Stimulated activated effector memory CD8-positive, alpha-beta T cell treated with anti-CD3 and anti-CD28 coated beads, Interleukin-12 subunit alpha, Interleukin-12 subunit beta, amount 100 ng/mL, for 72 hours (primary cell): ENCODE measurements around the gene ATXN7L3.

Experiments used
- ATAC-seq: fragments of 150-1000 bp; cut with Tn5 transposase; 2 replicates; pipeline ENCODE4 v1.10.0; 2021
- DNase-seq, 2 donors: peaks; one replicate each; pipeline ENCODE4 v3.0.0; 2021 to 2022; ENCODE audit warnings: low spot score in 2 of 2
- H3K27ac Mint-ChIP-seq: one replicate; pipeline ENCODE4 v1.8.0; 2022; ENCODE audit warnings: mild to moderate bottlenecking, mixed read lengths
- H3K36me3 Mint-ChIP-seq: one replicate; pipeline ENCODE4 v1.8.0; 2022; ENCODE audit warnings: mild to moderate bottlenecking, mixed read lengths
- H3K4me1 Mint-ChIP-seq: one replicate; pipeline ENCODE4 v1.8.0; 2022; ENCODE audit warnings: mixed read lengths
- H3K4me3 Mint-ChIP-seq: one replicate; pipeline ENCODE4 v1.8.0; 2022; ENCODE audit warnings: mild to moderate bottlenecking, mixed read lengths
- H3K9me3 Mint-ChIP-seq: one replicate; pipeline ENCODE4 v1.8.0; 2022; ENCODE audit warnings: mixed read lengths

The ATXN7L3 gene

DNA sequence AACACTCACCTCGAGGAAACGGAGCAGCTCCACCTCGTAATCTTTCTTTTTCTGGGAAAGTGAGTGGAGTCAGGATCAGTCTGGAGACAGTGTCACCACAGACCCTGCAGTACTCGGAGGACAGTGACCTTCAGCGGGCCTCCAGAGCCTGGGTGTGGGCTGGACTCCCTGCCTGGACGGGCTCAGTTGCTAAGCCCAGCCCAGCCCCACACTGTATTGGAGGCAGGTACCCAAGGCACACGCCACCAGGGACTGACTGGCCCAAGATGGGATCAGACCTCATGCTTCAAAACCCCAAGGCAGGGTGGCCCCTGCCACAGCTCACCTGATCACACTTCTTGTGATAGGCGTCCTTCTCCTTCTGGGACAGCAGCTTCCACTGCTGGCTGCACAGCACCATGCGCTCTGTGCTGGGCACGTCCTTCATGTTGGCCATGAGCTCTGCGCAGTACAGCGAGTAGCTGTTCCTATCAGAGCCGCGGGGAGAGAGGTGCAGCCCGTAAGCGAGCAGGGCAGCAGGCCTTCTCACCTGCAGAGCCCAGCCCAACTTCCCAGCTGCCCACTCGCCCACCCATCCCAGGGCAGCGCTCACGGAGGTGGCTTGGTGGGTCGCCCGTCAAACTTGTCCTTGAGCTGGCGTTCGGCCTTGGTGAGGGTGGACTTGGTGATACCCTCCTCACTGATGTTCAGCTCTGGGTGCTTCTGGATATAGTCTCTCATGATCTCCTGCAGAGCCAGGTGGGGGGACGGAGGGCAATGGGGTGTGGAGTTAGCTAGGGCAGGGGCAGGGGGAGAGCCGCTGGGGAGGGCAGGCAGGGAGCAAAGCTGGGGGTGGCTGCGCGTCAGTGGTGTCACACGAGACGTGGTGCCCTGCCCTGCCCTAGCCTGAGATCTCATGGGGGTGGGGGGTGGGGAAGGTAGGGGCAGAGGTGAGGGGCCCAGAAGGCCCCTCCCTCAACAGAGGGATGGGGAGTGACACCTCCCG, 11.9 kb upstream of the ATXN7L3 start:
- Mint-ChIP-seq H3K9me3 (no peaks in the 10 kb centered on the region), H3K36me3 (peaks cover 94% of the 10 kb centered on the region), H3K27ac (peak overlapping the region; percentile 43), H3K4me3 (peak overlapping the region; percentile 81), H3K4me1 (peaks cover 73% of the 10 kb centered on the region)
- DNase-seq: no peak
- no peak for ATAC-seq

DNA sequence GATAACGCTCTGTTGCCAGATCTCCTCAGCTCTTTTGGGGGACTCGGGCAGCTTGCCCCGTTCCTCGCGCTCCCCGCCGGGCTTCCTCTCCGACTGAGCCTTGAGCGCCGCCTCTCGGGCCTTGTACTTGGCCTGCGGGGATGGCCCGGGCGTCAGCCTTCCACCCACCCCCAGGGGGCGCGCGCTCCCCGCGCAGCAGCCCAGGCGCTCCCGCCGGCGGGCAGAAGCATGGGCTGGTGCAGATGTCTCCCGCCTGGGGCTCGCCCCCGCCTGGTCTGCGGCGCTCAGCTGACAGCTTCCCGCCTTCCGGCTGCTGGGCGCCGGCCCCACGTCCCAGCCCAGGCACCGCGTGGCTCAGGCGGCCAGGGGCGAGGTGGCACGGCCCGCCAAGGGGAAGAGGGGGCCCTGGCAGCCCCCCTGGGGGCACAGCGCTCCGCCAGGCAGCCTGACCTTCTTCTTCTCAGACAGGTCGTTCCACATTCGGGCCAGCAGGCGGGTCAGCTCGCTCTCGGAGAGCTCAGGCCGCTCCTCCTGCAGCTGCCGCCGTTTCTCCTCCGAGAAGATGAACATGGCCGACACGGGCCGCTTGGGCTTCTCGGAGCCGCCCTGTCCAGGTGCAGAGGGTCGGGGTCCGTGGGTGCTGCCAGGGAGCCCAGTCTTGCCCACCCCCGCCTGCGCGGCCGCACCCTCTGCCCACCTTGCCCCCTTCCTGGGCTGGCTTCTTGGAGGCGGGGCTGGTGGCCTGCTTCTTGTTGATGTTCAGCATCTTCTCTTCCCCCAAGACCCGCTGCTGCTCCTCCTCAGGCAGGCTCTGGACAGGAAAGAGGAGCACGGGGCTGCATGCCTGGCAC, 10.9 kb upstream of the ATXN7L3 start:
- DNase-seq (peak; percentile 95 to 96), ATAC-seq (peak; percentile 94)
- Mint-ChIP-seq H3K27ac (peak overlapping the region; percentile 96), H3K9me3 (no peaks in the 10 kb centered on the region), H3K4me1 (peaks cover 63% of the 10 kb centered on the region), H3K4me3 (peak overlapping the region; percentile 81), H3K36me3 (peaks cover 94% of the 10 kb centered on the region)

DNA sequence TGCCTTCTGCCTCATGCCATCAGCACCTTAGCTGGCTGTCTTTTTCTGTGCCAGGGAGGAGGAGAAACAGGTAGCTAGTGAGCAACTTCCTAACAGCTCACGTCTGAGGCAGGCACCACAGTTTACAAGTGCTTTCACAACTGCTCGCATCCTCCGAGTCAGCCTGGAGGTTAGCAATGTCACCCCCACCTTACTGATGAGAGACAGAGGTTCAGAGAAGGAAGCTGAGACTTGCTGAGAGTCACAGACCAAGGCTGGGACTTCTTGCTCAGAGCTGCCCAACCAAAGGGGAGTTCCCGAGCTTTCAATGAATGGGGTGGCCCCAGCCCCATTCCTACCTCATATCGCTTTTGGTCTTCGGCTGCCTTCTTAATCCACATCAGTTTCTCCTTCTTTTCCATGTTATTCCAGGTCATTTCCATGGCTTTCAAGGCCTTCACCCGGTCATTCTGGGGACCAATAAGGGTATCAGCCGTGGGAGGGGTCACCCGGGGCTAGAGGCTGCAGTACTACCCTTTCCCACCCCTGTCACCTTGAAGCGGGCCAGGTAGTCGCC, 10.2 kb upstream of the ATXN7L3 start:
- H3K9me3 Mint-ChIP-seq: no peaks in the 10 kb centered on the region
- H3K36me3 Mint-ChIP-seq: peaks cover 88% of the 10 kb centered on the region
- ATAC-seq: peak; percentile 88
- peak overlapping the region; percentile 81 for H3K4me3 Mint-ChIP-seq
- H3K4me1 Mint-ChIP-seq: peaks cover 56% of the 10 kb centered on the region
- DNase-seq: peak in 1 of 2 donors; percentile 68
- peak overlapping the region; percentile 96 for H3K27ac Mint-ChIP-seq

DNA sequence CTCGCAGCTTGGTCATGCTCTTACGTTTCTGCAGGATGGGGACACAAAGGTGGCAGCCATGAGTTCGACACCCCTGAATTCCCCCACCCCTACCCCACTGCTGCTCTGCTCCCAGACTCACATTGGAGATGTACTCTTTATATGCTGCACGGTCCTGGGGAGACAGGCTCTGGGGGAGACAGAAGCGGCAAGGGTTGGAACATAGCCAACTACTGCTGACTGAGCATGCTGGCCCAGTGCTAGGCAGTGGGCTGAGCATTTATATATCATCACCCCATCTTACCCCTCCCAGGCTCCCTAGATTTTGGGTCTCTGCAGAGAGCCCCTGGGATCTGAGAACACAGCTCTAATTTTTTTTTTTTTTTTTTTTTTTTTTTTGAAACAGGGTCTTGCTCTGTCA, 8.1 kb upstream of the ATXN7L3 start:
- H3K4me1 Mint-ChIP-seq: peaks cover 50% of the 10 kb centered on the region
- ATAC-seq (no peak), DNase-seq (no peak)
- peak overlapping the region; percentile 96 for H3K27ac Mint-ChIP-seq
- H3K4me3 Mint-ChIP-seq: no peak overlapping the region
- H3K36me3 Mint-ChIP-seq: peaks cover 66% of the 10 kb centered on the region
- no peaks in the 10 kb centered on the region for H3K9me3 Mint-ChIP-seq

GRCh38 chr17:44207319-44207718, 7.6 kb upstream of the ATXN7L3 start:
- Mint-ChIP-seq H3K9me3 (no peaks in the 10 kb centered on the region), H3K36me3 (peaks cover 64% of the 10 kb centered on the region), H3K4me3 (no peak overlapping the region), H3K27ac (peak overlapping the region; percentile 96), H3K4me1 (peaks cover 50% of the 10 kb centered on the region)
- DNase-seq: no peak
- ATAC-seq: no peak

DNA sequence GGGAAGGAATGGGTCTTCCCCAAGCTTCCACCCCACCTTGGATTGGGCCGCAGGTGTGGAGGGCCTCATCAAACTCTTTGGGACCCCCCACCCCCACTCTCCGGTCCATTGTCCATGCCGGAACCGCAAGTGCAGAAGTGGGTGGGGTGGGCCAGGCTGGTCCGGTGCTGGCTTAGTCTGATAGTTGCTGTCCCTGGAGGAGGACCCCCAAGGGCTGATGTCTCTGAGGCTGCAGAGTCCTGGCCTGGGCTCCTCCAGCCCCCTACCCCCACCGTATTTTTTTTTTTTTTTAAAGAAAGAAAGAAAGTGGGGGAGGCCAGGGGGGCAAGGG, 7.1 kb upstream of the ATXN7L3 start:
- Mint-ChIP-seq H3K4me1 (peaks cover 47% of the 10 kb centered on the region), H3K36me3 (peaks cover 60% of the 10 kb centered on the region), H3K9me3 (no peaks in the 10 kb centered on the region), H3K4me3 (no peak overlapping the region), H3K27ac (no peak overlapping the region)
- DNase-seq (no peak), ATAC-seq (no peak)

GRCh38 chr17:44205962-44206824, 6.5 kb upstream of the ATXN7L3 start:
- peaks cover 44% of the 10 kb centered on the region for H3K4me1 Mint-ChIP-seq
- H3K4me3 Mint-ChIP-seq: no peak overlapping the region
- peak overlapping the region; percentile 69 for H3K27ac Mint-ChIP-seq
- DNase-seq (no peak), ATAC-seq (no peak)
- no peaks in the 10 kb centered on the region for H3K9me3 Mint-ChIP-seq
- peaks cover 54% of the 10 kb centered on the region for H3K36me3 Mint-ChIP-seq

DNA sequence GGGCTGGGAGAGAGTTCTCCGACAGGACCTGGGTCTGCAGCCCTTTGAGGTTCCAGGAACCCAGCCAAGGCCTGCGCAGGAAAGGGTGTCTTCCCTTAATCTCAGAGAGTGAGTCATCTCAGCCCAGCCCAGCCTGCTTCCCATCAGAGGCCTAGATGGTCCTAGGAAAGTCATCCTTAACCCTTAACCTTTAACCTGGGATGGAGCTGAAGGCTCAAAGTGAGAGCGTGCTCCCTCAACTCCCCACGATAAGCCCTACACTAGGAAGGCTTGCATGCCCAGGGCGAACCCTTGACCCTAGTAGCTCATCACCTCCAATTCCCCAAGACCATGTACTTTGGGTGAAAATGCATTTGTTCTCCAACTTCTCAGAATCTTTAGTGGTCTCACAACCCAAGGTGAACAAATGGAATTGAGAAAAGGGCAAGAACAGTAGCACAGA, 4.8 kb upstream of the ATXN7L3 start:
- no peak for ATAC-seq
- H3K4me1 Mint-ChIP-seq: peaks cover 40% of the 10 kb centered on the region
- peaks cover 39% of the 10 kb centered on the region for H3K36me3 Mint-ChIP-seq
- H3K27ac Mint-ChIP-seq: no peak overlapping the region
- no peaks in the 10 kb centered on the region for H3K9me3 Mint-ChIP-seq
- H3K4me3 Mint-ChIP-seq: no peak overlapping the region
- DNase-seq: no peak

- Mint-ChIP-seq H3K27ac (peak overlapping the region; percentile 27), H3K9me3 (no peaks in the 10 kb centered on the region), H3K36me3 (peaks cover 34% of the 10 kb centered on the region), H3K4me3 (no peak overlapping the region), H3K4me1 (peaks cover 37% of the 10 kb centered on the region)
- DNase-seq (peak in 1 of 2 donors; percentile 83), ATAC-seq (no peak)
Observed at GRCh38 chr17:44203731-44204440, 4.2 kb upstream of the ATXN7L3 start.

GRCh38 chr17:44202756-44203155, 3.1 kb upstream of the ATXN7L3 start:
- peak overlapping the region; percentile 5 for H3K27ac Mint-ChIP-seq
- no peak for ATAC-seq
- peaks cover 35% of the 10 kb centered on the region for H3K4me1 Mint-ChIP-seq
- no peak overlapping the region for H3K4me3 Mint-ChIP-seq
- no peak for DNase-seq
- H3K36me3 Mint-ChIP-seq: peaks cover 29% of the 10 kb centered on the region
- no peaks in the 10 kb centered on the region for H3K9me3 Mint-ChIP-seq

DNA sequence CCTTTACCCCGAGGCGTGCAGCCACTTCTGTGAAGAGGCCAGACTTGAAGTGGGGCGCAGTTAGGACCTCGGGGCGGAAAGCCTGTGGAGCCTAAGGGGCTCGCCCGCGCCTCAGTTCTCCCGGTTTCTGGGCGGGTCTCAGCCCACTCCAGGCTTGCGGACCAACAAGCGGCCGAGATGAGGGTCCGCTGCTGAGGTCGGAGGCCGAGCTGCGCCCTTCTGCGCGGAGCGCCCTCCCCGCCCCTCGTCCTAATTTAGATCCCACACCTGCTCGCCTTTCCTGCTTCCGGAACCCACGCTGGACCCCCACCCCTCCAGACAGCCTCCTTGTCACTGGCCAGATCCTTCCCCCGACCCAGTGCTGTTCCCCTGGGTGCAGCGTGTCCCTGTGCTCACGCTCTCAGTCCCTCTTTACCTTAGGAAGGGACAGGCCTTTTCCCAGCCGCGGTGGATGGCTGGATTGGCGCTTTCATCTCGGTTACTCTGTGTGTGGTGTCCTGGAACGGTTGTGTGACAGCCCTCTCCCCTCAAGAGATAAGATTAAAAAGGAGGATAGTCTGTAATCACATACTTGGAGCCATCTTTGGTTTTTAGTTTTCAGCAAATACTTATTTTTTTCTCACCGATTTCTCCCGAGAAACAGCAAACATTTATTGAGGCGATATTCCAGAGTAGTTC, 933 bp upstream of the ATXN7L3 start:
- H3K4me1 Mint-ChIP-seq: peaks cover 41% of the 10 kb centered on the region
- peaks cover 29% of the 10 kb centered on the region for H3K36me3 Mint-ChIP-seq
- H3K9me3 Mint-ChIP-seq: no peaks in the 10 kb centered on the region

DNA sequence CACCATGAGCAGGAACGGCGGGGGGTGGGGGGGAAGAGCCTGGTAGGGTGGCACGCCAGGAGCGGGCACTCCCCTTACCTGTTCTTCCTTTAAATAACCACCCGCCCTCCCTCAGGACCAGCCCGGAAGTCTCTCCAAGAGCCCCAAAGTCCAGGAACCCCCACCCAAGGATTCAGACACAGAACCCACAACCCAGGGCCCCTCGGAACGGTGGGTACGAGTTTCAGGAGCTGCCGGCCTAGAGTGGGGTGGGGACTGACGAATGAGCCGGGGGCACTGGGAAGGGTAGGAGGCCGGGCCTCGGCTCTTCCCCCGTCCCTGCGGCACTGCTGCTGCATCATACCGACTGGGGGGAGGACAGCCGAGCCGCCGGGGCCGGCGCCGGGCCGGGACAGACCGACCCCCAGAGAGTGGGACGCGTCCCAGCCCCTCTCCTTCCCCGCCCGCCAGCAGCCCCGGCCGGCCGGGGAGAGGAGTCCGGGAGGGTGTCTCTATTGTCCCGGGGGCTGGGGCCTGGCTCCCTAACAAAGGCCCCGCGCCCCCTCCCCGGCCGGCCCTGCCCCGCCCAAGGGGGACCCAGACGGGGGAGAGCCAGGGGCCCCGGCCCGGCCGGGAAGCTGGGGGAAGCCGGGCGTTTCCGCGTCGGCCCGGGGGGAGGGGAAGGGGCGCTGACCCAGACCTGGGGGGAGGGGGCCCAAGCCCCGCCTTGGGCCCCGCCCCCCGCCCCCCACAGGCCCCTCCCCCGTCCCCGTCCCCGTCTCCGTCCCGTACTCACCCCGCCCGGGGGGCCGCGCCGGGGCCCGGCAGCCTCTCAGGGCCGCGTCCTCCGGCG, 747 bp downstream of the ATXN7L3 start:
- no peaks in the 10 kb centered on the region for H3K9me3 Mint-ChIP-seq
- H3K4me1 Mint-ChIP-seq: peaks cover 37% of the 10 kb centered on the region

More for the DNA sequence above, 933 bp upstream of the ATXN7L3 start:
- Mint-ChIP-seq H3K4me3 (peak overlapping the region; percentile 90), H3K27ac (peak overlapping the region; percentile 93)
- DNase-seq (no peak), ATAC-seq (no peak)

More for the DNA sequence above, 747 bp downstream of the ATXN7L3 start:
- peak; percentile 43 for ATAC-seq
- H3K4me3 Mint-ChIP-seq: peak overlapping the region; percentile 79
- peak in 1 of 2 donors; percentile 78 for DNase-seq
- H3K36me3 Mint-ChIP-seq: peaks cover 45% of the 10 kb centered on the region
- H3K27ac Mint-ChIP-seq: peak overlapping the region; percentile 89
